HG02938 (cell line): Measurements from ENCODE around the gene UGT1A8.
"Not testable (repeated sequence)": the region's sequence is repeated elsewhere in the genome, so short reads cannot be mapped to it uniquely, and the experiment has no call there.

Source experiments
- ATAC-seq: cut with Tn5 transposase; IDR thresholded peaks from one replicate; pipeline ENCODE4 v1.9.1; 2021; ENCODE audit warnings: mild to moderate bottlenecking, moderate library complexity; ENCODE audit not compliant: unreplicated experiment

The UGT1A8 gene

GRCh38 chr2:233617476-233617875, at the start of gene UGT1A8:
UGT1A8 (plus strand) TSS chr2:233617633; CDS start chr2:233617708, 75 bp downstream.
- not testable (repeated sequence) for ATAC-seq

- no peak for ATAC-seq
Measured at GRCh38 chr2:233571001-233571400, 46.4 kb upstream of the UGT1A8 start.

GRCh38 chr2:233571462-233571861, 46.0 kb upstream of the UGT1A8 start:
- no peak for ATAC-seq

GRCh38 chr2:233572468-233572867, 45.0 kb upstream of the UGT1A8 start:
- ATAC-seq: no peak

- not testable (repeated sequence) for ATAC-seq
Measured at GRCh38 chr2:233577341-233577740, 40.1 kb upstream of the UGT1A8 start.

GRCh38 chr2:233583217-233583965, 34.0 kb upstream of the UGT1A8 start:
- not testable (repeated sequence) for ATAC-seq

GRCh38 chr2:233584210-233584609, 33.2 kb upstream of the UGT1A8 start:
- ATAC-seq: no peak

GRCh38 chr2:233588400-233588799, 29.0 kb upstream of the UGT1A8 start:
- no peak for ATAC-seq

GRCh38 chr2:233592706-233593105, 24.7 kb upstream of the UGT1A8 start:
- not testable (repeated sequence) for ATAC-seq

GRCh38 chr2:233593201-233593600, 24.2 kb upstream of the UGT1A8 start:
- ATAC-seq: peak; percentile 56

GRCh38 chr2:233597522-233597921, 19.9 kb upstream of the UGT1A8 start:
- ATAC-seq: no peak

GRCh38 chr2:233598952-233599351, 18.5 kb upstream of the UGT1A8 start:
- ATAC-seq: no peak

GRCh38 chr2:233600386-233600785, 17.0 kb upstream of the UGT1A8 start:
- ATAC-seq: no peak

- no peak for ATAC-seq
Measured at GRCh38 chr2:233602076-233602475, 15.4 kb upstream of the UGT1A8 start.

GRCh38 chr2:233603520-233603919, 13.9 kb upstream of the UGT1A8 start:
- ATAC-seq: no peak

GRCh38 chr2:233604826-233605225, 12.6 kb upstream of the UGT1A8 start:
- no peak for ATAC-seq

- no peak for ATAC-seq
Measured at GRCh38 chr2:233605680-233606079, 11.8 kb upstream of the UGT1A8 start.

GRCh38 chr2:233611284-233611683, 6.1 kb upstream of the UGT1A8 start:
- no peak for ATAC-seq

- ATAC-seq: no peak
Measured at GRCh38 chr2:233620204-233620603, 2.8 kb downstream of the UGT1A8 start.

GRCh38 chr2:233621863-233622262, 4.4 kb downstream of the UGT1A8 start:
- not testable (repeated sequence) for ATAC-seq

GRCh38 chr2:233627331-233628025, 10.0 kb downstream of the UGT1A8 start:
- no peak for ATAC-seq

- not testable (repeated sequence) for ATAC-seq
Measured at GRCh38 chr2:233636306-233636705, 18.9 kb downstream of the UGT1A8 start, which contains the start of gene UGT1A10. UGT1A10 (plus strand) TSS chr2:233636448; CDS start chr2:233636523, 75 bp downstream.
